ENCODE data around the gene PRR29.

DNA sequence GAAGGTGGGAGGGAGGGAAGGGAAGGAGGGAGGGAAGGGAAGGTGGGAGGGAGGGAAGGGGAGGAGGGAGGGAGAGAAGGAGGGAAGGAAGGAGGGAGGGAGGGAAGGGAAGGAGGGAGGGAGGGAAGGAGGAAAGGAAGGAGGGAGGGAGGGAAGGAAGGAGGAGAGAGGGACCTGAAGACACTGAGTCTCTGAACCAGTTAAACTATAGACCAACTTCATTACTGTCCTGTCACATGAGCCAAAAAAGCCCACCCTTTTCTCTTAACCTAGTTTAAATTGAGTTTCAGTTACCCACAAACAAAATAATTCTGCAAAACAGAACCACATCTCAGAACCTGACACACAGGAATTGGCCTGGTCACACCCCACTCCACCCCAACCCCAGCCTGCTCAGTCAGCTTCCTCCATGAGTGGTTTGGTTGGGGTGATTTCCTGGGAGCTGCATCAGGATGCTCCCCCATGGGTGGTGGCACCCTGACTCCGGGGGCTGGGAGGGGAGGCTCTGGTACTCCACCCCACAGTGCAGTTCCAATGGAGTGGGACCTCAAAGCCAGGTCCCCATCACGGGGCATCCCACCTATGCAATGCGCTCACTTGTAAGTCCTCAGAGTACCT, 4.7 kb upstream of the PRR29 start:
- TF ChIP-seq, protein P1, sequence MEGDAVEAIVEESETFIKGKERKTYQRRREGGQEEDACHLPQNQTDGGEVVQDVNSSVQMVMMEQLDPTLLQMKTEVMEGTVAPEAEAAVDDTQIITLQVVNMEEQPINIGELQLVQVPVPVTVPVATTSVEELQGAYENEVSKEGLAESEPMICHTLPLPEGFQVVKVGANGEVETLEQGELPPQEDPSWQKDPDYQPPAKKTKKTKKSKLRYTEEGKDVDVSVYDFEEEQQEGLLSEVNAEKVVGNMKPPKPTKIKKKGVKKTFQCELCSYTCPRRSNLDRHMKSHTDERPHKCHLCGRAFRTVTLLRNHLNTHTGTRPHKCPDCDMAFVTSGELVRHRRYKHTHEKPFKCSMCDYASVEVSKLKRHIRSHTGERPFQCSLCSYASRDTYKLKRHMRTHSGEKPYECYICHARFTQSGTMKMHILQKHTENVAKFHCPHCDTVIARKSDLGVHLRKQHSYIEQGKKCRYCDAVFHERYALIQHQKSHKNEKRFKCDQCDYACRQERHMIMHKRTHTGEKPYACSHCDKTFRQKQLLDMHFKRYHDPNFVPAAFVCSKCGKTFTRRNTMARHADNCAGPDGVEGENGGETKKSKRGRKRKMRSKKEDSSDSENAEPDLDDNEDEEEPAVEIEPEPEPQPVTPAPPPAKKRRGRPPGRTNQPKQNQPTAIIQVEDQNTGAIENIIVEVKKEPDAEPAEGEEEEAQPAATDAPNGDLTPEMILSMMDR (IDR thresholded peaks at IDR 0.05) = no peak
- no peak for TF ChIP-seq POLR2A (IDR thresholded peaks at IDR 0.05)
